Lung (tissue), 13 donors: ENCODE measurements around the gene FTCDNL1. TPM values are rescaled to one million over a fixed set of nuclear protein-coding genes. Genes with fewer than 3 reads are reported as not detected.

Source experiments
- ATAC-seq: fragments of 200-7000 bp; cut with Tn5 transposase; one replicate; pipeline ENCODE4 v1.9.1; 2020; ENCODE audit warnings: moderate number of reproducible peaks; ENCODE audit not compliant: insufficient read depth, low FRiP score
- DNase-seq, 3 donors: peaks; one replicate each; pipeline ENCODE4 v3.0.0-alpha.2; 2013 to 2017
- H3K27ac ChIP-seq, 2 donors: one replicate each; pipeline ENCODE4 v1.5.1; 2013; ENCODE audit warnings: mild to moderate bottlenecking in 2 of 2, moderate library complexity in 2 of 2, control low read depth in 1 of 2, inconsistent platforms in 1 of 2, low read depth in 1 of 2, low read length in 1 of 2
- H3K27me3 ChIP-seq, 3 donors: one replicate each; pipeline ENCODE4 v1.5.1; 2013; ENCODE audit warnings: low read length in 2 of 3; ENCODE audit not compliant: control insufficient read depth in 3 of 3, insufficient read depth in 3 of 3
- H3K36me3 ChIP-seq, 4 donors: one replicate each; pipeline ENCODE4 v1.5.1; 2013; ENCODE audit warnings: low read length in 4 of 4, mild to moderate bottlenecking in 1 of 4, moderate library complexity in 1 of 4; ENCODE audit not compliant: control insufficient read depth in 4 of 4, insufficient read depth in 4 of 4
- H3K4me1 ChIP-seq, 5 donors: one replicate each; pipeline ENCODE4 v1.5.1; 2013; ENCODE audit warnings: low read length in 5 of 5, mild to moderate bottlenecking in 2 of 5, moderate library complexity in 1 of 5; ENCODE audit not compliant: control insufficient read depth in 5 of 5, insufficient read depth in 5 of 5
- H3K4me3 ChIP-seq: one replicate; pipeline ENCODE4 v1.5.1; 2013; ENCODE audit warnings: mild to moderate bottlenecking, control low read depth, moderate library complexity
- H3K9ac ChIP-seq, 2 donors: one replicate each; pipeline ENCODE4 v1.5.1; 2013; ENCODE audit warnings: low read length in 2 of 2, control low read depth in 1 of 2; ENCODE audit not compliant: insufficient read depth in 1 of 2
- H3K9me3 ChIP-seq, 4 donors: one replicate each; pipeline ENCODE4 v1.5.1; 2013; ENCODE audit warnings: low read length in 3 of 4, mild to moderate bottlenecking in 1 of 4, moderate library complexity in 1 of 4; ENCODE audit not compliant: control insufficient read depth in 4 of 4, insufficient read depth in 3 of 4
- CTCF ChIP-seq: IDR thresholded peaks from 2 replicates; pipeline ENCODE4 v1.5.1; 2012; ENCODE audit warnings: mild to moderate bottlenecking; ENCODE audit errors: control extremely low read depth, extremely low read depth
- WGBS, 2 donors: extraction: QIAGEN DNeasy Blood & Tissue Kit; methylation state at CpG; one replicate each; pipeline ENCODE4 v1.1.7; 2013; 5-methylcytosine and 5-hydroxymethylcytosine counted together
- polyA plus RNA-seq, 2 donors: library from polyadenylated mRNA; stranded (reverse); fragments of 200-250 nt; gene quantifications; one replicate each; pipeline ENCODE4 v1.2.1, GENCODE V29; 2013
- small RNA-seq: library from RNA; depleted of rRNA; stranded (forward); fragments of <200 nt; gene quantifications from one replicate; pipeline ENCODE3, GENCODE V24; 2014; ENCODE audit warnings: low replicate concordance
- total RNA-seq, 2 donors: library from RNA; depleted of rRNA in 1 of 2; stranded (reverse); fragments of >200 nt in 1 of 2; gene quantifications; one replicate each; pipeline ENCODE4 v1.2.1, GENCODE V29; 2014 to 2021
- donor health status: control.
- donor health status: control.
- donor health status: Bipolar disorder and iron deficiency.
- donor health status: healthy.
- donor health status: DM: yes; HTN: yes; CAD: no.

Gene FTCDNL1
- total and polyA plus RNA-seq, 4 donors = 1.3 to 2.8 (median 1.8) TPM

GRCh38 chr2:199710551-199710950 lies 140.4 kb downstream of the FTCDNL1 start:
- TF ChIP-seq CTCF = no peak
- peaks cover 0 to 2% (median under 1%) of the 10 kb centered on the region in 4 donors for H3K9me3 ChIP-seq
- H3K4me1 ChIP-seq = no peaks in the 10 kb centered on the region
- no peak overlapping the region for H3K9ac ChIP-seq
- WGBS, 2 donors = 77 to 90% methylated on average over 1 of the region's 1 CpG
- no peak for ATAC-seq
- H3K36me3 ChIP-seq = no peaks in the 10 kb centered on the region
- no peak overlapping the region for H3K4me3 ChIP-seq
- no peak for DNase-seq
- no peaks in the 10 kb centered on the region for H3K27me3 ChIP-seq
- no peak overlapping the region for H3K27ac ChIP-seq

Small RNA genes lying within 50 kb of the gene (small RNA-seq; reads per million reads assigned to genes)
- gene AC108032.1 (not detected), gene RN7SL717P (not detected)

Other genes with a start within 250 kb of the FTCDNL1 start
- gene C2orf69, start 60.1 kb upstream of the FTCDNL1 start, total RNA-seq = 10 to 100 TPM in 1 of 2 donors, 1 to 10 TPM in 1; 7.3 to 11.1 TPM
- gene C2orf69, start 60.1 kb upstream of the FTCDNL1 start, polyA plus RNA-seq = 1 to 10 TPM; 4.5 to 6.2 TPM
- gene TYW5, start 104.3 kb upstream of the FTCDNL1 start, total RNA-seq = 10 to 100 TPM in 1 of 2 donors, 1 to 10 TPM in 1; 5.7 to 18.8 TPM
- 1 to 10 TPM; 3.3 to 4.1 TPM for gene TYW5, start 104.3 kb upstream of the FTCDNL1 start, polyA plus RNA-seq
- 10 to 100 TPM; 12.4 to 18.3 TPM for gene MAIP1, start 104.4 kb upstream of the FTCDNL1 start, total RNA-seq
- gene MAIP1, start 104.4 kb upstream of the FTCDNL1 start, polyA plus RNA-seq = 10 to 100 TPM in 1 of 2 donors, 1 to 10 TPM in 1; 8.2 to 18.2 TPM